PC-9 (cell line): Measurements from ENCODE around the gene ONECUT2.

Experiments used
- EZH2 ChIP-seq: fragments of 200-600 bp; sonication (generic); IDR thresholded peaks from 2 replicates; pipeline ENCODE4 v1.8.0; 2017; ENCODE audit warnings: antibody characterized with exemption, low read depth
- TF ChIP-seq, protein P1 (sequence below): fragments of 200-600 bp; sonication (generic); conservative IDR thresholded peaks from 2 replicates; pipeline ENCODE4 v1.6.1; 2017; ENCODE audit warnings: mixed run types, antibody characterized with exemption, mild to moderate bottlenecking, moderate library complexity

DNA sequence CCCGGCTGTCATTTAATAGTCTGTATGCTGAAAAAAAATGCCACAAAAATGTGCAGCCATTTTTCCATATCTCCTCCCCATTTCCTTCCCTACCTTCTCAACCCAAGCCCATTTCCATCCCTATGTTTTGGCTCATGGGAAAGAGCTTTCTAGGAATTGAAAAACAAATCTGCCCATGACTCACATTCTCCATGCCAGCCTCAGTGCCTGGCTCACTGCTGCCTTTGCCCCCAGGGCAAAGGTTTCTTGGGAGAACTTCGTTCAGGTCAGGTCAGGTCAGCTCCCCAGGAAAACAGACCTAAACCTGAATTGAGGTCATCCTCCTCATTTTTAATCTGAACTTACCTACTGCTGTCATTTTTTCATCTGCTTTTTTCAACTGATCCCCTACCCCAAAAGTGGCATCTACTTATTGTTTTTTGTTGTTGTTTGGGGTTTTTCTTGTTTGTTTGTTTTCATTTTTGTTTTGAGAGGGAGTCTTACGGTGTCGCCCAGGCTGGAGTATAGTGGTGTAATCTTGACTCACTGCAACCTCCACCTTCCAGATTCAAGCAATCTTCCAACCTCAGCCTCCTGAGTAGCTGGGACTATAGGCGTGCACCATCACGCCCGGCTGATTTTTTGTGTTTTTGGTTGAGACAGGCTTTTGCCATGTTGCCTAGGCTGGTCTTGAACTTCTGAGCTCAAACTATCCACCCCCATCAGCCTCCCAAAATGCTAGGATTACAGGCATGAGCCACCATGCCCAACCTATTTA lies 84.7 kb downstream of the ONECUT2 start:
- TF ChIP-seq, protein P1, sequence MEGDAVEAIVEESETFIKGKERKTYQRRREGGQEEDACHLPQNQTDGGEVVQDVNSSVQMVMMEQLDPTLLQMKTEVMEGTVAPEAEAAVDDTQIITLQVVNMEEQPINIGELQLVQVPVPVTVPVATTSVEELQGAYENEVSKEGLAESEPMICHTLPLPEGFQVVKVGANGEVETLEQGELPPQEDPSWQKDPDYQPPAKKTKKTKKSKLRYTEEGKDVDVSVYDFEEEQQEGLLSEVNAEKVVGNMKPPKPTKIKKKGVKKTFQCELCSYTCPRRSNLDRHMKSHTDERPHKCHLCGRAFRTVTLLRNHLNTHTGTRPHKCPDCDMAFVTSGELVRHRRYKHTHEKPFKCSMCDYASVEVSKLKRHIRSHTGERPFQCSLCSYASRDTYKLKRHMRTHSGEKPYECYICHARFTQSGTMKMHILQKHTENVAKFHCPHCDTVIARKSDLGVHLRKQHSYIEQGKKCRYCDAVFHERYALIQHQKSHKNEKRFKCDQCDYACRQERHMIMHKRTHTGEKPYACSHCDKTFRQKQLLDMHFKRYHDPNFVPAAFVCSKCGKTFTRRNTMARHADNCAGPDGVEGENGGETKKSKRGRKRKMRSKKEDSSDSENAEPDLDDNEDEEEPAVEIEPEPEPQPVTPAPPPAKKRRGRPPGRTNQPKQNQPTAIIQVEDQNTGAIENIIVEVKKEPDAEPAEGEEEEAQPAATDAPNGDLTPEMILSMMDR: no peak
- TF ChIP-seq EZH2: no peak
